Adipose tissue (tissue), 3 donors: ENCODE data around the gene TIMM8A. TPM values are rescaled to one million over a fixed set of nuclear protein-coding genes. Genes with fewer than 3 reads are reported as not detected.
"Not testable (repeated sequence)": the region's sequence is repeated elsewhere in the genome, so short reads cannot be mapped to it uniquely, and the experiment has no call there.

Experiments
- H3K27ac ChIP-seq: one replicate; pipeline ENCODE4 v1.5.1; 2013; ENCODE audit warnings: low read depth, low read length
- WGBS, 3 donors: extraction: QIAGEN DNeasy Blood & Tissue Kit; methylation state at CpG; one replicate each; pipeline ENCODE4 v1.1.7; 2013; 5-methylcytosine and 5-hydroxymethylcytosine counted together
- polyA plus RNA-seq, 3 donors: library from polyadenylated mRNA; stranded (reverse); fragments of 200-250 nt; gene quantifications; one replicate each; pipeline ENCODE4 v1.2.3, GENCODE V29; 2013
- donor health status: healthy with polysubstance abuse.
- donor health status: Bipolar disorder and iron deficiency.
- donor health status: healthy.

The TIMM8A gene
- polyA plus RNA-seq, 3 donors: 4.2 to 11.3 (median 7.4) TPM

DNA sequence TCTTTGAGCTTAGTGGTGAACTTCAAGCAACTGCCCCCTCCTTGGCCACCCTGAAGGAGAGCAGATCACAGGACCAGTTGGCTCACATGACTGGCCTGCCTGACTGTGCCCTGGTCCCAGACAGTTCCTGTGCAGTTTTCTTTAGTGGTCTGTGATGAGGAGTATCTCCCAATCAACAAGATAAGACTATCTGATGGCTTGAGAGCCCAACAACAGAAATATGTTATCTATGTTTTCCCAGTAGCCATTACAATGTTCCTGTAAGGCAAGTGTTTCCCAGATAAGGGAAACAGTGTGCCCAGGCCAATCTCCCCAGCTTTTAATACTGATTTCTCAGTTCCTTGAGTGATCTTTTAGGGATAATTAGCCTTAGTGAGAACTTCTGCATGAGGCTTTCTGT lies 14.2 kb upstream of the TIMM8A start:
- H3K27ac ChIP-seq: no peak overlapping the region

DNA sequence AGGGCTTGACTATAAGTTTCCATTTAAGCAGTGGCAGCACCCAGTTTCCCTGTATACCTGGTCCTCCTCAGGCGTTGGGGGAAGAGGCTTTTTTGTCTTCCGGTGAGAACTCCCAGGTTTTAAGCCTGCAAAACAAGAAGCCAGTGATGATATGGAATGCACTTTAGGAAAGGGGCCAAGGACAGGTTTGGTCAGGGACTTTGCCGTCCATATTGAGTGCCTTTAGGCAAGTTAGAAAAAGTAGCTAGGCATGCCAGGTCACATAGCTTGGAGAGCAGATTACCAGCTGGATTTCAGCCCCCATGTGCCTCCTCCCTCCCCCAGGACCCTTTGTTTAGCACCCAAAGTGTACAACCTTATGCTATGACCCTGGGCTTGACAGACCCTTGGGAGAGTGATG lies 13.6 kb upstream of the TIMM8A start:
- 67 to 85% (median 76%) methylated on average over 3 of the region's 3 CpGs for WGBS, 3 donors

DNA sequence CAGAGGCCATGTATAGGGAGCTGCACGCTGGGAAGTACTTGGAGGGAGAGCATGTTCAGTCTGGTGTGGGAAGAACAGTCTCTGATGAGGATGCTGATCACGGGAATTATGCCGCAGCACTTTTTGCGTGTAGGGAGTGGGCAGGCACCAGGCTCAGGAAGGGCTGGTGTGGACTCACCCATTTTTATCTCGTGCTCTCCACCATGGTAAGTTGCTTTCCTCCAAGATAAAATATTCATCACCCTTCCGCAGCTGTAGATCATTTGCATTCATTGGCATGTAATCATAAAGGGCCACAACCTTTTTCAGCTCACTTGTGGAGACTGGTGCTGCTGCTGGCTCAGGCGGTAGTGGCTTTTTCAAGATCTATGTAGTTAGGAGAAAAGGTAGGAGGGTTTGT lies 11.8 kb upstream of the TIMM8A start:
- WGBS, 3 donors: 69 to 75% (median 70%) methylated on average over 7 of the region's 7 CpGs
- no peak overlapping the region for H3K27ac ChIP-seq

More for the DNA sequence above, 13.6 kb upstream of the TIMM8A start:
- H3K27ac ChIP-seq: no peak overlapping the region

DNA sequence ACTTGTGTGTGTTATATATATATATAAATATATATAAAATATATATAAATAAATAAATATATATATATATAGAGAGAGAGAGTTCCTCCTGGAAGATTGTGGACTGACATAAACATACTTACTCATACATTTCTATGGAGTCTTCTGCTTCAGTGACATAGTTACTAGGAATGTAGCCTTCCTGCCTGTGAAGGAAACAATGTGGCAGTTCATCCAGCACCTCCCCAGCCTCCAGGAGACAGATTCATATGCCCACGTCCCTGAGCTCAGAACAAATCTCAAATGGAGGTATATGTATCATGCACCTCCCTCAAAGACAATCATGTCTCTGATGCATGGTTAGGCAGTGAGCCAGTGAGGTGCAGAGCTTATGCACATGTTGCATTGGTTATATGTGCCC lies 11.4 kb upstream of the TIMM8A start:
- WGBS, 3 donors: 54 to 66% (median 54%) methylated on average over 1 of the region's 1 CpG

DNA sequence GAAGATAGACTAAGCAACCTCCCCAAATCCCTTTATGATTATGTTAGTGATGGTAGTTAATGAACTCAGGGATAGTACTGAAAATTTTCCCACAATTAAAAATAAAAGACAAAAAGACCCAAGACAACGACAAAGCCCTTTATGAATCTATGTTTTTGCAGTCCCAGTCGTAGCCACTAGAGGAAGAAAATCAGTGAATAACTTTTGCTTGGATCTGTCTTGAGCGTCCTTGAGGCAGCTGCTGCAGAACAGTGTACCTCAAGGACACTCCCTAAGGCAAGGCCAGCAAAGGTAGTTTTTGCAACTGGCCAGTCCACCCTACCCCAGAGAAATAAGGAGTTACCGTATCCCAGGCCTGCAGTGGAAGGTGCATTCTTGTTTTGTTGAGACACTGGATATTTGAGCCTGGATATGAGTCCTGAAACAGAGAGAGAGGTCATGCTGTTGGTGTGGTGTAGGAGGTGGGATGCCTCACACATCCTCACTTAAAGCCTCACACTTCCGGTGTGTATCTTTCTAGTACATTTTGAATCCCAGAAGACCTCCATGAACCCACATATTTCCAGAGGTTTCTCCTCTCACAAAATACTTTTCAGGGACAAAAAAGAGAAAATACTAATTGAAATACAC lies 8.7 kb upstream of the TIMM8A start:
- WGBS, 3 donors: 22 to 66% (median 50%) methylated on average over 5 of the region's 5 CpGs
- H3K27ac ChIP-seq: no peak overlapping the region

More for the DNA sequence above, 11.4 kb upstream of the TIMM8A start:
- no peak overlapping the region for H3K27ac ChIP-seq

DNA sequence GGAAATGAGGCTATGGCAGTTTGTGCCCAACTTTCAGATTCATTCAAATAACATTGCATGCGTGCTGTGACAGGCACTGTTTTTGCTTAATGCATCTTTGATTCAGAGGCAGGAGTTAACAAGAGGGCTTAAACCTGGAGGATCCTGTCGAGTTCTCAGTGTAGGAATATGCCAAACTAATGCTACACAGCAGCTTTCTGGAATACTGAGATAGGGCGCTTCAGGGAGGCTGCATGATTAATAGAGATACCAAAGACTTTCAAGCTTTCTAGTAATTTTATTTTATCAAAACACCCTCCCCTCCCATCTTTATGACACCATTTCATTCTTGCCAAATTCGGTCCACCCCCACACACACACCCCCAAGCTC lies 636 bp upstream of the TIMM8A start:
- H3K27ac ChIP-seq: no peak overlapping the region

DNA sequence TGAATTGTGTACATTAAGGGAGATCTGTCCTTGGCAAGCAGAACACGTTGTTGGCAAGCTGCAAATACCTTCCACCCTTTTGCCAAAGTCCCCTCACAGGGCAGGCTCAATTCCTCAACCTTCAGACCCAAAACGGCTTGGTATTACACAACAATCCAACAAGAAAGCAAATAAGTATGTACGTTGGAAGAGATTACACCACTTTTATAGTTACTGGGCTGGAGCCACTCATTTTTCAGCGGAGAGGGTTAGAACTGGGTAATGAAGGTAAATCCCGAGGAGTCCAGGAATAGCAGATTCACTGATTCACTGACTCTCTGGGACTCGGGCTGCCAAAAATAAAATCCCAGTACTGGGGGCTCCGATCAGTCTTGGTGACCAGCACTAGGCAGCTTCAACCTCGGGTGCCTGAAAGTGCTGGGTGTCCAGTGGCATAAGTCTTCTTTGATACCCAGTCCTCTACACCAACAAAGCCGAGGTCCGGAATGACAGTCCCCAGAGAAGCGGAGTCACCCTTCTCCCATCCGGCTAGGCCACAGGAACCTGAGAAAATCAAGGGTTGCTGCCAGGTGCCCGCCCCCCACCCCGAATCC lies 587 bp downstream of the TIMM8A start:
- 1 to 34% (median 1%) methylated on average over 11 to 14 of the region's 14 CpGs for WGBS, 3 donors

More for the DNA sequence above, 636 bp upstream of the TIMM8A start:
- 27 to 41% (median 28%) methylated on average over 4 of the region's 4 CpGs for WGBS, 3 donors

DNA sequence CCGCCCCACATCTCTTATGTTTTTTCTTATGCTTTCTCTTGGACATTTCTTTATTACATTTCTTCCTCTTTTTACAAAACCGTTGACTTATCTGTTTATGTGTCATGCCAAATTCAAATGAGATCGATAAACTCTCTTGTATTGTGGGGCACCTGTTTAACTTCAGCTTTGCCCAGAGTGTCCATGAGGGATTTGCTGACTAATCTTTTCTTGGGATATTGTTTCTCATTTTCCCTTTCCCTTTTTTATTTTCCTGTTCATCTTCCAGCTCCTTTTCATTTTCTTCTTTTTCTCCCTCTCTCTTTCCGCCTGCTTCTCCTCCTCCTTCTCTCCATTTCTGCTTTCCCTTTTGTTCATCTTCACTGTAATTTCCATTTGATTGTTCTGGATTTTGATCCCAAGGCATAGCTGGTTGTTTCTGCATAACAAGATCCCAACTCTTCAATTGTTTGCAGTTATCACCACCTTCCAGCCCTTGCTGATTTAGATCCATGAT lies 10.7 kb downstream of the TIMM8A start:
- no peak overlapping the region for H3K27ac ChIP-seq
- WGBS, 3 donors: 78 to 84% (median 80%) methylated on average over 4 of the region's 4 CpGs

More for the DNA sequence above, 587 bp downstream of the TIMM8A start:
- H3K27ac ChIP-seq: no peak overlapping the region

DNA sequence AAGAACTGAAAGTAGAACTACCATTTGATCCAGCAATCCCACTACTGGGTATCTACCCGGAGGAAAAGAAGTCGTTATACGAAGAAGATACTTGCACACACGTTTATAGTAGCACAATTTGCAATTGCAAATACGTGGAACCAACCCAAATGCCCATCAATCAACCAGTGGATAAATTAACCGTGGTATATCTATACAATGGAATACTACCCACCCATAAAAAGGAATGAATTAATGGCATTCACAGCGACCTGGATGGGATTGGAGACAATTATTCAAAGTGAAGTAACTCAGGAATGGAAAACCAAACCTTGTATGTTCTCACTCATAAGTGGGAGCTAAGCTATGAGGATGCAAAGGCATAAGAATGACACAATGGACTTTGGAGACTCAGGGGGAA lies 14.2 kb downstream of the TIMM8A start:
- 72 to 77% (median 75%) methylated on average over 7 of the region's 7 CpGs for WGBS, 3 donors
- not testable (repeated sequence) for H3K27ac ChIP-seq

DNA sequence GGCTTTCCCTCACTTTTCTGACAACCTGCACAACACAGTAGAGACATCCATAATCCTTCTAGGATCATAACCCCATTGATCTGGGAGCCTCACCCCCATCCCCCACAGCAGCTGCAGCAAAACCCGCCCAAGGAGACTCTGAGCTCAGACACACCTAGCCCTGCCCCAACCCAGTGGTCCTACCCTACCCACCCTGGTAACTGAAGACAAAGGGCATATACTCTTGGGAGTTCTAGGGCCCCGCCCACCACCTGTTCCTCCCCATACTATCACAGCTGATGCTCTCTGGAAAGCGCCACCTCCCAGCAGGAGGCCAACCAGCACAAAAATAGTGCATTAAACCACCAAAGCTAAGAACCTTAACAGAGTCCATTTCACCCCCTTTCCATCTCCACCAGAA lies 21.9 kb downstream of the TIMM8A start:
- H3K27ac ChIP-seq: not testable (repeated sequence)
- WGBS, 3 donors: 61 to 90% (median 85%) methylated on average over 3 of the region's 3 CpGs

DNA sequence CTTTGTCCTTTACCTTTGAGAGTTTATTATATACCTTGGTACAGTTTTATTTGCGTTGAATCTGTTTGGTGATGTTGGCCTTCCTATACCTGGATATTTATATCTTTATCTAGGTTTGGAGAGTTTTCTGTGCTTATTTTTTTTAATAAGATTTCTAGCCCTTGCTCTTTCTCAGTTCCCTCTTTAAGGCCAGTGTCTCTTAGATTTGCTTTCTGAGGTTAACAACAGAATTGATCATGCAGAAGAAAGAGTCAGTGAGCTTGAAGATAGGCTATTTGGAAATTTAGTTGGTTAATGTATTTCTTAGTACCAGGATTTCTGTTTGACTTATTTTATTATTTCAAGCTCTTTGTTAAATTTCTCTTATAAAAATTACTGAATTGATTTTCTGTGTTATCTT lies 44.8 kb downstream of the TIMM8A start:
- 83 to 100% (median 95%) methylated on average over 1 of the region's 1 CpG for WGBS, 3 donors
- H3K27ac ChIP-seq: no peak overlapping the region

Other genes starting within 250 kb of the TIMM8A start
- gene DRP2, start 129.0 kb downstream of the TIMM8A start, polyA plus RNA-seq: under 1 TPM in 1 of 3 donors, not detected in 2; 0.01 TPM
- under 1 TPM in 2 of 3 donors, not detected in 1; 0.02 to 0.06 TPM for gene TAF7L, start 57.4 kb downstream of the TIMM8A start, polyA plus RNA-seq
- 1 to 10 TPM; 1.1 to 4.5 (median 3.0) TPM for gene BTK, start 37.4 kb upstream of the TIMM8A start, polyA plus RNA-seq
- 1,000 to 10,000 TPM; 1,715 to 3,463 (median 2,254) TPM for gene RPL36A, start 42.3 kb upstream of the TIMM8A start, polyA plus RNA-seq
- gene GLA, start 59.2 kb upstream of the TIMM8A start, polyA plus RNA-seq: 10 to 100 TPM; 11.4 to 29.5 (median 15.0) TPM
- 10 to 100 TPM; 27.1 to 60.3 (median 56.6) TPM for gene HNRNPH2, start 59.5 kb upstream of the TIMM8A start, polyA plus RNA-seq
- gene ARMCX4, start 136.7 kb upstream of the TIMM8A start, polyA plus RNA-seq: 10 to 100 TPM in 1 of 3 donors, 1 to 10 TPM in 2; 2.4 to 16.4 (median 5.3) TPM
- 10 to 100 TPM in 2 of 3 donors, 1 to 10 TPM in 1; 7.6 to 32.4 (median 12.3) TPM for gene ARMCX1, start 201.8 kb upstream of the TIMM8A start, polyA plus RNA-seq